ENCODE measurements around the gene GPRC6A. TPM values are rescaled to one million over a fixed set of nuclear protein-coding genes. Genes with fewer than 3 reads are reported as not detected.
"Not testable (repeated sequence)": the region's sequence is repeated elsewhere in the genome, so short reads cannot be mapped to it uniquely, and the experiment has no call there.

Gene GPRC6A
- total RNA-seq, 1 donor = not detected

- Histone ChIP-seq H3K9me3 (ENCODE audit: low read depth, low read length) (no peaks in the 10 kb centered on the region), H3K27me3 (ENCODE audit: insufficient read depth, low read length) (no peaks in the 10 kb centered on the region), H2AFZ (ENCODE audit: low read length) (no peak overlapping the region), H3K4me1 (ENCODE audit: insufficient read depth, low read length) (no peaks in the 10 kb centered on the region), H3K27ac (ENCODE audit: low read depth, low read length) (no peak overlapping the region), H3K4me3 (ENCODE audit: insufficient read depth, low read length) (no peak overlapping the region), H3K4me2 (ENCODE audit: insufficient read depth, low read length) (no peak overlapping the region), H3K79me2 (ENCODE audit: insufficient read depth, low read length) (no peaks in the 10 kb centered on the region), H3K36me3 (ENCODE audit: insufficient read depth, low read length) (no peaks in the 10 kb centered on the region), H4K20me1 (ENCODE audit: insufficient read depth, low read length) (no peaks in the 10 kb centered on the region)
- TF ChIP-seq CTCF (IDR thresholded peaks at IDR 0.05; ENCODE audit: extremely low read depth, low read depth, low read length) = no peak
- no peak for DNase-seq (ENCODE audit: insufficient read length, low spot score, missing footprints)
Measured at GRCh38 chr6:116827561-116828240, 1.2 kb downstream of the GPRC6A start.

- not testable (repeated sequence) for H3K9me3 ChIP-seq (ENCODE audit: low read depth, low read length); H2AFZ ChIP-seq (ENCODE audit: low read length); H3K27ac ChIP-seq (ENCODE audit: low read depth, low read length); H4K20me1 ChIP-seq (ENCODE audit: insufficient read depth, low read length); H3K4me3 ChIP-seq (ENCODE audit: insufficient read depth, low read length); H3K4me1 ChIP-seq (ENCODE audit: insufficient read depth, low read length); H3K36me3 ChIP-seq (ENCODE audit: insufficient read depth, low read length); H3K27me3 ChIP-seq (ENCODE audit: insufficient read depth, low read length); H3K79me2 ChIP-seq (ENCODE audit: insufficient read depth, low read length); DNase-seq (ENCODE audit: insufficient read length, low spot score, missing footprints); H3K4me2 ChIP-seq (ENCODE audit: insufficient read depth, low read length)
Measured at GRCh38 chr6:116816336-116816735, 12.5 kb downstream of the GPRC6A start.

- Histone ChIP-seq H3K9me3 (ENCODE audit: low read depth, low read length) (no peaks in the 10 kb centered on the region), H3K27ac (ENCODE audit: low read depth, low read length) (no peak overlapping the region)
- no peak for TF ChIP-seq CTCF (IDR thresholded peaks at IDR 0.05; ENCODE audit: extremely low read depth, low read depth, low read length)
Measured at GRCh38 chr6:116812051-116812650, 16.7 kb downstream of the GPRC6A start.

GRCh38 chr6:116801971-116802370 lies 26.9 kb downstream of the GPRC6A start:
- Histone ChIP-seq H3K79me2 (ENCODE audit: insufficient read depth, low read length) (no peaks in the 10 kb centered on the region), H3K4me2 (ENCODE audit: insufficient read depth, low read length) (no peak overlapping the region), H3K27me3 (ENCODE audit: insufficient read depth, low read length) (no peaks in the 10 kb centered on the region), H3K36me3 (ENCODE audit: insufficient read depth, low read length) (no peaks in the 10 kb centered on the region), H3K9me3 (ENCODE audit: low read depth, low read length) (no peaks in the 10 kb centered on the region), H3K4me1 (ENCODE audit: insufficient read depth, low read length) (no peaks in the 10 kb centered on the region), H3K4me3 (ENCODE audit: insufficient read depth, low read length) (no peak overlapping the region), H2AFZ (ENCODE audit: low read length) (no peak overlapping the region), H3K27ac (ENCODE audit: low read depth, low read length) (no peak overlapping the region), H4K20me1 (ENCODE audit: insufficient read depth, low read length) (no peaks in the 10 kb centered on the region)
- TF ChIP-seq CTCF (IDR thresholded peaks at IDR 0.05; ENCODE audit: extremely low read depth, low read depth, low read length) = no peak
- DNase-seq (ENCODE audit: insufficient read length, low spot score, missing footprints) = no peak

More at GRCh38 chr6:116812051-116812650, 16.7 kb downstream of the GPRC6A start:
- no peak for DNase-seq (ENCODE audit: insufficient read length, low spot score, missing footprints)
- Histone ChIP-seq H3K4me1 (ENCODE audit: insufficient read depth, low read length) (no peaks in the 10 kb centered on the region), H3K36me3 (ENCODE audit: insufficient read depth, low read length) (no peaks in the 10 kb centered on the region), H3K27me3 (ENCODE audit: insufficient read depth, low read length) (no peaks in the 10 kb centered on the region), H4K20me1 (ENCODE audit: insufficient read depth, low read length) (no peaks in the 10 kb centered on the region), H3K4me3 (ENCODE audit: insufficient read depth, low read length) (no peak overlapping the region), H2AFZ (ENCODE audit: low read length) (no peak overlapping the region), H3K4me2 (ENCODE audit: insufficient read depth, low read length) (no peak overlapping the region), H3K79me2 (ENCODE audit: insufficient read depth, low read length) (no peaks in the 10 kb centered on the region)

Measured in osteoblast (primary cell).